ENCODE results near the gene TMEM37.

GRCh38 chr2:119478978-119479295 lies 47.3 kb downstream of the TMEM37 start:
- TF ChIP-seq NR3C1 (CRISPR knock-in tag; IDR thresholded peaks at IDR 0.05) (no peak), MXI1 (IDR thresholded peaks at IDR 0.05; ENCODE audit: low read depth, low read length) (no peak)

Data from K562 (cell line).